Diencephalon (tissue), 1 donor: ENCODE results near the gene RASSF4. TPM values are rescaled to one million over a fixed set of nuclear protein-coding genes. Genes with fewer than 3 reads are reported as not detected.

Experiments used
- total RNA-seq: library from RNA; depleted of rRNA; stranded (reverse); fragments of >200 nt; gene quantifications from one replicate; pipeline ENCODE4 v1.2.3, GENCODE V29; 2014

Gene RASSF4
- total RNA-seq: 15.7 TPM

GRCh38 chr10:44959247-44960087 is at the start of gene RASSF4:
Gene RASSF4, plus strand, starts transcription at chr10:44959802. Its CDS starts 10,401 bp downstream, at chr10:44970203.

GRCh38 chr10:44911081-44911540 is 48.5 kb upstream of the RASSF4 start, which contains the start of gene TMEM72:
Gene TMEM72, plus strand, starts transcription at chr10:44911337. Its CDS starts 176 bp downstream, at chr10:44911513.

GRCh38 chr10:44978570-44979280 is 19.1 kb downstream of the RASSF4 start, which contains the start of gene DEPP1:
Gene DEPP1, minus strand, starts transcription at chr10:44978809. Its CDS starts 779 bp downstream, at chr10:44978030.

GRCh38 chr10:45000752-45001380 is 41.3 kb downstream of the RASSF4 start, which contains the start of gene ZNF22:
Gene ZNF22, plus strand, starts transcription at chr10:45000923. Its CDS starts 2,446 bp downstream, at chr10:45003369.

Other genes with a start within 250 kb of the RASSF4 start
- gene TMEM72, start 48.5 kb upstream of the RASSF4 start, total RNA-seq: 0.69 TPM
- 6.2 TPM for gene DEPP1, start 19.0 kb downstream of the RASSF4 start, total RNA-seq
- gene ZNF22, start 41.1 kb downstream of the RASSF4 start, total RNA-seq: 38.1 TPM